Tibial nerve (tissue), 4 donors: ENCODE results near the gene MYO1D.
"Not testable (repeated sequence)": the region's sequence is repeated elsewhere in the genome, so short reads cannot be mapped to it uniquely, and the experiment has no call there.

Source experiments
- CTCF ChIP-seq, 5 experiments: fragments of 200-600 bp in 3 of 5; fragments of 450-650 bp in 2 of 5; sonication (generic) in 3 of 5; IDR thresholded peaks; one replicate each; pipeline ENCODE4 v1.5.1; 2016 to 2019; ENCODE audit warnings: antibody characterized with exemption in 5 of 5, mild to moderate bottlenecking in 3 of 5, moderate library complexity in 2 of 5
- EP300 ChIP-seq, 2 donors: sonication (generic); formaldehyde crosslinking; IDR thresholded peaks; one replicate each; pipeline ENCODE4 v1.6.1; 2017; ENCODE audit warnings: antibody characterized with exemption in 2 of 2, mild to moderate bottlenecking in 1 of 2

- not testable (repeated sequence) for TF ChIP-seq EP300, CTCF (IDR thresholded peaks at IDR 0.05)
These were observed 426.5 kb downstream of the MYO1D start for GRCh38 chr17:32450379-32450778.
